Fibroblast of the aortic adventitia (primary cell): ENCODE results near the gene MED25. TPM values are rescaled to one million over a fixed set of nuclear protein-coding genes. Genes with fewer than 3 reads are reported as not detected.
A peak's percentile ranks its signal among the peaks of the same experiment; 100 is the strongest.

ENCODE experiments used
- DNase-seq: peaks from one replicate; pipeline ENCODE4 v3.0.0-alpha.2; 2010; ENCODE audit warnings: low read depth
- H3K4me3 ChIP-seq: 2 replicates; pipeline ENCODE4 v1.5.1; 2011; ENCODE audit warnings: low read depth, mild to moderate bottlenecking, control low read depth, low read length, moderate library complexity
- CTCF ChIP-seq: IDR thresholded peaks from 2 replicates; pipeline ENCODE4 v1.5.1; 2011; ENCODE audit warnings: mild to moderate bottlenecking, low read length, control low read depth, inconsistent platforms; ENCODE audit not compliant: insufficient read depth
- total RNA-seq: library from RNA; depleted of rRNA; stranded (reverse); fragments of >200 nt; gene quantifications from 2 replicates; pipeline ENCODE4 v1.2.3, GENCODE V29; 2012; ENCODE audit warnings: low replicate concordance

The MED25 gene
- total RNA-seq, 1 donor: 21.7 TPM

- DNase-seq: peak; percentile 90
- no peak for TF ChIP-seq CTCF
- H3K4me3 ChIP-seq: peak within 1 kb of the TSS; percentile 93
Observed at GRCh38 chr19:49866933-49867782, 49.1 kb downstream of the MED25 start, which contains the start of gene PNKP. TSS of gene PNKP (minus strand) at chr19:49867576. CDS start at chr19:49867204, 372 bp downstream.

- no peak for TF ChIP-seq CTCF
- no peak for DNase-seq
Observed at GRCh38 chr19:49869009-49869483, 51.0 kb downstream of the MED25 start.

GRCh38 chr19:49869484-49870308 lies 51.6 kb downstream of the MED25 start:
- peak; percentile 2 for TF ChIP-seq CTCF
- peak; percentile 100 for DNase-seq
- H3K4me3 ChIP-seq: peak overlapping the region; percentile 66

More at GRCh38 chr19:49869009-49869483, 51.0 kb downstream of the MED25 start:
- peak overlapping the region; percentile 58 for H3K4me3 ChIP-seq

- TF ChIP-seq CTCF: no peak
- peak overlapping the region; percentile 66 for H3K4me3 ChIP-seq
- no peak for DNase-seq
Observed at GRCh38 chr19:49870309-49870901, 52.3 kb downstream of the MED25 start.

DNA sequence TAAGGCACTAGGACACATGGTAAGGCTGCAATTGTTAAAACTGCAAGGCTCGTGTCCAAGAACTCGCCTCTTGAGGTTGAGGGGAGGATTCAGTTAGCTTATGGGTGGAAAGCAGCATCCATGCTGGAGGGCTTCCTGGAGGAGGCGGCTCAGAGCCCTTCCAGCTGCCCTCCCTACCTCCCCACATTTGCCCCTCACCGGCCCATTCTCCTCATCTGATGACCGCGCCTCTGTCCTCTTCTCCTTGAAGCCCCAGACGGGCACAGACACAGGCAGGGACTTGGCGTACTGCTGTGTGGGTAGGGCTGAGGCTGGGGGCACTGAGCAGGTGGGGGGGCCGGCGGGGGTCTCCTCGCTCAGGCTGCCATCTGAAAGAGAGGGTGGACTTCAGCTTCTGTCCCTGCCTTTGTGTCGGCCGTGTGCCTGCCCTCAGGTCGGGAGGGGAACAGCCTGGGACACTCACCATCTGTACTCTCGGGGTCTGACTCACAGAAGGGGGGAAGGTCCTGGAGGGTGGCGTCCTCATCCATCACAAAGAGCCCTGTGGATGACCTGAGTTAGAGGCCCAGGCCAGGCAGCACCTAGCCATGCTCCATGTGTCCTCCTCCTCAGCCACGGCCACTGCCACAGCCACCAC lies 53.4 kb downstream of the MED25 start:
- no peak for DNase-seq
- H3K4me3 ChIP-seq: no peak overlapping the region
- TF ChIP-seq CTCF: no peak
